Measurements from ENCODE around the gene GNAQ.

Gene GNAQ

DNA sequence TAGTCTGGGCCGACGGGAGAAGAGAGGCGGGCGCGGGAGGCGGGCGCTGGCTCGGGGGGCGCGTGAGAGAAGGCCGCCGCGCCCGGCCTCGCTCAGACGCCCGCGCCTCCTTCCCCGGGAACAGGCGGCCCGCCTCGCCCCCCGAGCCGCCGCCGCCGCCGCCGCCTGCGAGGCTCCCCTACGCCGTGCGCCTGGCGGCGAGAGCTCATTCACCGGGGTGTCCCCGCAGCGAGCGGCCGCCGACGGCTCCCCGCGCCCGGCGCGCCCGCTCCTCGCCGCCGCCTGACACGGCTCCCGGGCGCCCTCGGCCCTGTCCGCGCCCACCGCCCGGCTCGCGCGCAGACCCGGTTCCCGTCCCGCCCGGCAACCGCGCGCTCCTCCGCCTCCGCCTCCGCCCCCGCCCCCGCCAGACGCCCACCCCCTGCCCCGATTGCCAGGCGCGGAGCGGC lies at the start of gene GNAQ:
GNAQ (minus strand) TSS at position 368 of the 449 bp plus-strand sequence. CDS start 576 bp downstream, outside the sequence.
- peak; percentile 49 for DNase-seq

DNA sequence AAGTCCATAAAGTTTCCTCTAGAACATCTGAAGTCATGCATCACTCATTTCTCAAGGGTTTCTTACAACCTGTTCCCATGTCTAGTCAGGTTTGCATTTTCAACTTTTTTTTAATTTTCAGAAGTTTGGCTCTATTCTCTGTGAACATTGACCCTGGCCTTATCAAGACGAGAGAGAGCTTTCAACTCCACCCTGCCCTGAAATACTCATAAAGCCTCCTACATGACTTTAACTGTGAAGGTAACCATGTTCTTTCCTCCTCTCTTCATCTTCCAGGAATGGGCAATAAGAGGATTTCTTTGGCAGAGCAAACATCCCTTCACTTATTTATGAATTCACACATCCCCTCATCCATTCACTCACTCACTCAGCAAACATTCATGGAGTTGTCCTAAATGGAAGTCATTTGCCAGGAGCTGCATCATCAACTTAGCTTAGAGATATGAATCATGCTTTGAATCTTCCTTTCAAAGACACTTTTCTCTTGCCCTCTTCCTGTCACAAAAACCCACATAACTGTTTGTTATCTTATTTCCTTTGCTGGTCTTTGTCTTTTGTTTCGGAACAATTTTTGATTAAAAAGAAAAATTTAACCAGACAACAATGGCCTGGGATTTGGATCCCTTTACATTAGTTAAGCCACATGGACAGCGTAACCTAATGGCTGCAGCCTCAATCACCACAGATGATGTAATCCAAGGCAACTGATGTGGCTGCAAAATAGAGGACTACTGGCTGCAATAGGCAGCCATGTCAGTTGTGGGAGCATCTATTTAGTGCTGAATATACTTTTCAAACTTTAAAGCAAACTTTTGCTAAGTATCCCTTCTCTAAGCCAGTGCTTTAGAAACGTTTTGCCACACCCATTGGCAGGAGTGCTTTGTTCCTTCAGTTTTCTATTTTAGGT lies 43.0 kb upstream of the GNAQ start:
- DNase-seq, result no peak

DNA sequence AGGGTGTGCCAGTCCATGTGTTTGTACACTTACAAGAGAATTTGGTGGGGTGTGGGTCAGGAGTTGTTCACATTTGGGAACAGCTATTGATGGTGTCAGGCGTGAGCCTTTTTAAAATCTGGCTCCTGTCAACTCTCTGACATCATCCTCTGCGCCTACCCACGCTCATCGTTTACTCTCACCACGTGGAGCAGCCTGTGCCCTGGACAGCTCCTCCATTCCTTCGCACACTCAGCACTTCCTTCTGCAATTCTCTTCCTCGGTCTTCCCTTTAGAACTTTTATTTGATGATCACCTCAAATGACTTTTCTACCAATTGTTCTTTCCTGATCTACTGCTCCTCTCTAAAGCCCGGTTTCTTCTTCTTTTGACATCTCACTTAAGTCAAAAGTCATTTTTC lies 42.1 kb upstream of the GNAQ start:
- peak; percentile 25 for DNase-seq

DNA sequence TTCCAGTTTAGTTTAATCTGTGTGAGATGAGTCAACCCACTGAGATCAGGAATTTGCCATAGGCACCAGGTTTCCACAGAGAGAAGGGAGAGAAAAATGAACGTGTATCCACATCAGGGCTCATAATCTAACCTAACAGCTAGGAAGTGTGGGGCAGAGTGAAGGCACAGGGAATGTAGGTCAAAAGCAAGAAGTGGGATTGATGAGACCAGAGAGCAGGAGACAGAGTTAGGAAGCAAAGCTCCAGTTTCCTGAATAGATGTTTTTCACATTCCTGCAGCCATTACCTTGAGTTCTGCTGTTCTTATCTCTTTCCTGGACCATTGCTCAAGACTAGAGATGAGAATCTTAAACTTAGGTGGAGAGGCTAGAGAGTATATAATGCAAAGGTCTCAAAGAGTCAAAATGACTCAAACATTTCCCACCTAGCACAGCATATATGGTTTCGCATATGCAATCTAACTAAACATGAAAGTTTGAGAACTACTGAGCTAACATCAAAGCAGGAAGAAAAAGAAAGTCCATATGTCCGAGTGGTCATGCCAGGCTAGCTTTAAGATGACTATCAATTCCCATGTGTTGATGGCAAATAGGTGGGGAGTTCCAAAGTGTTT lies 41.1 kb upstream of the GNAQ start:
- DNase-seq, result no peak

DNA sequence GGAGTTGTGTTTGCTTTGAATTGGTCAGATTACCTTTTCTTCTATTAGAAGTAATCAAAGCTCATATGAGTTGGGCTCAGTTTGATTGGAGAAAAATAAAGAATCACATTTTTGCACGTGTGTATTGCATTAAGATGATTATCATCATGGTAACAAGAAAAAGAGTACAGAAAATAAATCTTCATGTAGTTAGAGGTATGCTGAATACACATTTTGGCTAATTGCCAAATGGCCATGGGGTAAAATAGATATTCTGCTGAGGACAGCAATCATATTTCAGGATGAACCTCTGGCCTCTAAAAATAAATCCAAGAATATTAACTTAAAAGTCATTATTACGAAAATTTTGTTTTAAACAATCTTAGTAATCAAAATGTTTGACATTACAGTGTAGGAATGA lies 38.9 kb upstream of the GNAQ start:
- DNase-seq, result no peak

DNA sequence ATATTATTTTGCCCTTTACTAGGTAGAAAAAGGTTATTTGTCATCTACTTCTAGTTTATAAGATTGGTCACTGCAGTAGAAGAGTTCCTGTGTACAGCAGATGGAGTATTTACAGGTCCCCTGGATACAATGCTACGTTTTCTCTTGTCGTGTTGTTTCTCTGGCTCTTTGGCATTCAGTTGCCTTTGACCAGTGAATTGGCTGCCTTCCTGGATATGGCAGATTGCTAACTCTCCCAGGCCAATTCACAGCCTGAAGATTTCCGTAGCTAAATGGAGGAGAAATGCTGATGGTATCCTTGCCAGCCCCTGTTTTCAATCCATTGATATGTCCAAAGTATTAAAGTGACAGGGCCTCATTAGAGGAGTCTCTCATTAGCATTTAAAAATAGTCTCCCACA lies 32.5 kb upstream of the GNAQ start:
- no peak for DNase-seq

DNA sequence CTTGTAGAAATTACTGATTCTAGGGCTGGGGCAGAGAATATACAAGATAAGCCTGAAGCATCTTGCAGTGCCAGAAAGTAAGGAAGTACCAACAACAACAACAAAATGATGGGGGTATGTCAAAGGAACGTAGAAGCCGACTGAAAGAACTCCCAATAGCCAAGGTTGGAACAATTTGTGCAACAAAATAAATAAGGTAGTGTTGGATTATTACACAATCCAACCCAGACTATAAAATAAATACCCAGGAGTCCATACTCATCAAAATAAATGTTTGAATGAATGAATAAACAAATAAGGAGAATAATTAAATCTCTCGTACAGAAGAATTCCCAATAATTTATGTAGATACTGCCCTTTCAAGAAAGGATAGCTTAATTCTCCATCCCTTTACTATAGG lies 31.1 kb upstream of the GNAQ start:
- no peak for DNase-seq

DNA sequence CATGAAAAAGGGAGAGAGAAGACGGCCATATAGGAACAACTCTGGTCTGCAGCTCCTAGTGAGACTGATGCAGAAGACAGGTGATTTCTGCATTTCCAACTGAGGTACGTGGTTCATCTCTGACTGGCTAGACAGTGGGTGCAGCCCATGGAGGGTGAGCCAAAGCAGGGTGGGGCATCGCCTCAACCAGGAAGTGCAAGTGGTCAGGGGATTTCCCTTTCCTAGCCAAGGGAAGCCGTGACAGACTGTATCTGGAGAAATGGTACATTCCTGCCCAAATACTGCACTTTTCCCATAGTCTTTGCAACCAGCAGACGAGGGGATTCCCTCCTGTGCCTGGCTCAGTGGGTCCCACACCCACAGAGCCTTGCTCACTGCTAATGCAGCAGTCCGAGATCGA lies 22.6 kb upstream of the GNAQ start:
- DNase-seq, result peak; percentile 60

DNA sequence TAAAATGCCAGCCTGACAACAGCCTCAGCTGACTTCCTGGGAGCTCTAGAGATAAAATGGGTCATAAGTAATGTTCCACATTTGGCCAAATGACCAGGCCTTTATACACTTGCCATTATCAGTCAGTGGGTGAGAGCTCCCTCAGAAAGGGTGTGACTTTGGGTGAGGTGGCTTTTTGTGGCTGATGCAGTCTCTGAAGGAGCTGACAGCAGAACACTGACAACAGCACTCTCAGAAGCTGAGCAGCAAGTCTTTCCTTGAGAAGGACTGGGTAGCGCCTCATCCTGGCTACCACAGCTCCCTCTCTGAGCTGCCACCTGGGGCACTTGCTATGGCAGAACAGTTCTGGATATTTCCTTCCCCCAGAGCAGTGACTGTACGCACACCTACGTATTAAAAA lies 22.0 kb upstream of the GNAQ start:
- peak; percentile 27 for DNase-seq

DNA sequence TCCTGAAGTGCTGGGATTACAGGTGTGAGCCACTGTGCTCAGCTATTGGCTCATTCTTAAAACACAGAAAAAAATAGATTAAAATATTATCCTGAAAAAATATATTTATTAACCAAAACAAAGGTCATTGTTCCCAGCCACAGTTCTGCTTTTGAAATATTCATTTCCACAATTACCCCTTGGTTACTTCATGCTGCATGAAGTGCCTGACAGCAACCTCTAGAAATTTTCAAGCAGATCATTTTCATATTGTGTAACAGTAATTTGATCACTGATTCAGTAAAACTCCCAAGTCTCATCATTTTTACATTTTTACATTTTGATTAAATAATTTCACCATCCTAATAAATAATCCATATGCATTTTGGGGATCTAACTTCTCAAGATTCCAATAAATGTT lies 18.8 kb upstream of the GNAQ start:
- DNase-seq, result peak; percentile 28

DNA sequence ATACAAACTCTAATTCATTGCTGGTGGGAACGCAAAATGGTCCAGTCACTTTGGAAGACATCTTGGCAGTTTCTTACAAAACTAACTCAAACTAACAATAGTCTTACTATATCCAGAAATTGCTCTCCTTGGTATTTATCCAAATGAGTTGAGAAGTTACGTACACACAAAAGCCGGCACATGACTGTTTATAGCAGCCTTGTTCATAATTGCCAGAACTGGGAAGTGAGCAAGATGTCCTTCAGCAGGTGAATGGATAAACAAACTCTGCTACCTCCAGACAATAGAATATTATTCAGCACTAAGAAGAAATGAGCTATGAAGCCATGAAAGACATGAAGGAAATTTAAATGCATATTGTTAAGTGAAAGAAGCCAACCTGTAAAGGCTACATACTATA lies 17.9 kb upstream of the GNAQ start:
- DNase-seq, result no peak

DNA sequence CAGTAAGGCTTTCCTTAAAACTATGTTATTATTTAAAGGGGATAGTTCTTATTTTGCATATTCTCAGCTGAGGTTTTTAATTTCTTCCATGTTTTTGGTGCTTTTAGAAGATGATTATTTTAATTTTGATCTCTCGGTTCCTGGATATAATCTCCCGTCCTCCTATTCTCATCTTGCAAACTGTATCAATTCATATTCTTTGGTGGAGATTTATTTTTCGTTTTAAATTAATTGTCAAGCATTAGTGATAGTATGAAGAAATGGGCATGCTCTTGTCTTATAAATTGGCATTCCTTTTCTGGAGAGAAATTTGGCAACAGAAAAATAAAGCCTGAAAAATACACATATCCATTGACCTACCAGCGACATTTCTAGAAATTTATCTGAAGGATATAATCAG lies 15.5 kb upstream of the GNAQ start:
- DNase-seq, result no peak

DNA sequence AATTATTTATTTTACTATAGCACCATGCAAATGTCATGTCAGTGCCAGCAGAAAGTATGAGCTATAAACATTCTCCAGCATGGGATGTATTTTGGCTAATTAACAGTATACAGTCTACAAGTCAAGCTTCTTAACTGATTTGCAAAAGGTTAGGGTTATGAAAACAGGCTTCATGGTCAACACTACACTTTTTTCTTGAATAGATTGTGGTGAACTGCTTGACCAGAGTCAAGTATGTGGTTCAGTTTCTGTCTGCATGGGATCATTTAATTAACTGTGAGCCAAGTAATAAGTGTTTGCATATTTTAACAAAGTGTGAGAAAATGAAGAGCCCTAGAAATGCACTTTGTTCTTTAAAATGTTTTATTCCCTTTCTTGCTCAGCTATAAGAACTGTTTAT lies 14.5 kb upstream of the GNAQ start:
- no peak for DNase-seq

DNA sequence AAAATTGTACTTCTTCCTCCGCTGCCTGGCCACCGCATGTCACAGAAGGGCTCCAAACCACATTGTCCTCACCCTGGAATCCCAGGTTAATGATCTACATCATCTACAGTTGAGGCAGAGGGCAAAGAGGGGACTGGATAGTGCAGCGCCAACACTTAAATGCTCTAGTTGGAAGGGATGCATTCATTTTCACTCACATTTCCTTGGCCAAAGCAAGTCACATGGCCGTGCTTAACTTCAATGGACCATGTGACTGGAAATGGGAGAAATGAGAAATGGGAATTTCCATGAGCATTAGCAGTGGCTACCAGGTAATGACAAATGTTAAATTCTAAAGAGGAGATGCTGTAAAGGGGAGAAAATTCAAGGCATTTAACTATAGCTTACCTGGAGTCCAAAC lies 13.3 kb upstream of the GNAQ start:
- no peak for DNase-seq

DNA sequence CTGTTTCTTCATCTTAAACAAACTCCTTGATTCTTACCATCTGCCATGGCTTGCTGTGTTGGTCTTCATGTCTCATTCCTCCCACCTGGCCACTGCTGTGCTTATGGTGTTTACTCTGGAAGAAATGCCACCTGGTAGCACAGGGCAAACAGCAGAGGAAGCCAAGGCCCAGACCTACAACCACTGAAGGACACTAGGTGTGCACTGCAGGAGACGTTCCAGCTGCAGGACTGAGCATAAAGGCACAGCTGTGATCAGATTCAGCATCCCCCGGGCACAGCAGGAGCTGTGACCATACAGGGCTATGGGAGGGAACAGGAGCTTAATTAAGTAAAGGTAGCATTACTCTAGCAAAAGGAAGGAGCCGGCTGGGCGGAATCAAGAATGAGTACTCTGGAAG lies 12.6 kb upstream of the GNAQ start:
- DNase-seq, result no peak

DNA sequence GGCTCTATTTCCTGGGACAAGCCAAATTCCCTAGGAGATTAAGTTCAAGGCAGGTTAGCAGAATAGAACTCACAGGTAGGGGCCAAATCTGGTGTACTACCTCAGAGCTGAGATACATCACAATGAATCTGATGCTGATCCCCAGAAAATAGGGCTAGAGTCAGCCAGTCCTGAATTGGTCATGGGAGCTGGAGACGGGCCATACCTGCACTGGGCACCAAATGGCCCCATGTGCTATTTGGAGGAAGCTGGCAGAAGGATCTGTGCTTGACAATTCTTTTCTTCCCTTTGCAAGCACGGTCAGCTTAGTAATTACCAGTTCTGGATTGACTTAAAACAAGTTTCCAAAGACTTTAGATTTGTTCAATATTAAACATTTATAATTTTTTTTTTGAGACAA lies 10.4 kb upstream of the GNAQ start:
- no peak for DNase-seq

DNA sequence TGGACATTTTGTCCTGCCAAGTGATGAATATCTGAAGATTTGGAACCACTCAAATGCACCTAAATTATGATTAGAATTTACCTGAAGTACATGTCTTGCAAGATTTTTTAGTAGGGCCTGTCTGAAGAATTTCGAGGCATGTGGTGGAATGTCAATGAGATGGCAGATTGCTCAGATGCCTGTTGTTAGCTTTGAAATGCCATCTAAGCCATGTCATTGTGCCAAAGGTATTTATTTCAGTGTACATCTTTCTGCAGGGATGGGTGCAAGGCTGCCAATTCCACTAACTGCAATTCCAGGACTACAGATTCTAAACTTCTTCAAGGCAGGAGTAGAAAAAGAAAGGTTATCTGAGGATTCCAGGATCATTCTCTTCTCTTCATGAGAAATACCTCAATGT lies 9.1 kb upstream of the GNAQ start:
- no peak for DNase-seq

DNA sequence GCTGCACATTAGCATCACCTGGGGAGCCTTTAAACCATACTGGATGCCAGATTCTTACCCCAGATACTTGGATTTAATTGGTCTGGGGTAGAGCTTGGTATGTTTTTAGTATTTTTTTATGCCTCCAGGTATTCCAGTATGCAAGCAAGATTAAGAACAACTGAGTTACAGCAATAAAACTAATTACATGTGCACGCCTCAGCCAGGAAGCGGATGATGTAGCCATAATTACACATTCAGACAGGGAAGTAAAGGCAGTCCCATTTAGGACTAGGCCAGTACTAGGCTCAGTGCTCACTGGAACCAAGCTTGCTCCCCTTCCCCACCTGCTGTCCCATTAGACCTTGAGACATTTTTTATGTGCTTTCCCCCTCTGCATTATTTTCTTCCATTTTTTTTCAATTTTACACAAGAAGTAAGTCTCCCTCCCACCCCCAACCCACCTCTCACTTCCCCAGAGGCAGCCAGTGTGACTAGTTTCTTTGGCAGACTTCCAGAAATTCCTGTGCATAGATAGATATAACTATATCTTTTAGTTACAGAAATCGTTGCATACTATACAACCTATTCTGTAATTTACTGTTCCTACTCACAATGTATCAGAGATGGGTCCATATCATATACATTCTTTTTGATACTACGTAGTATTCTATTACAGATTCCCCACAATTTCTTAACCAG lies 7.1 kb upstream of the GNAQ start:
- DNase-seq, result peak; percentile 68

DNA sequence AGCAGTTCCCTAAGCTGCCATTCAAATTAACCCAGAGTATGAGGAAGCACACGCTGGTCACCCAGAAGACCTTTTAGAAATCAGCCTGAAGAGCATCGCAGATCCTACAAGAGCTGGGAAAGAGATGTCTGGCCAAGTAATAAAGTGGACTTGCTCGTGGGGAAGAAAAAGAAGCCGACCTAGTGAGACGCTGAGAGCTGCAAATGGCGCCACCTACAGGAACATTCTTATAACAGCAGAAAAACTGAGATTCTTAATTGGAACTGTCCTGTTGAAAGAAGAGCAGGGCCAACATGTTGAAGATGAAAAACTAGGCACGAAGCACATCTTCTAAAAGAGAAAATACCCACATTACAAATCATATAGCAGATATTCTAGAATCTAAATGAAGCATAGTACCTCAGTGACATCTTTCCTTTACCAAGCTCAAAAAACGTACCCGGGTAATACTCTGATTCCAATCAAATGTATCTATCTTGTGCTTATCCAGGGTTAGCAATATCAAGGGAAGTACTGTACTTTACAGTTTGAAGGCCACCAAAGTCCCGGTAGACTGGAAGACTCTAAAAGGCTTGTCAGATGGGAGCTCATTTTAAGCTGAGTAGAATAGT lies 3.9 kb upstream of the GNAQ start:
- peak; percentile 82 for DNase-seq

DNA sequence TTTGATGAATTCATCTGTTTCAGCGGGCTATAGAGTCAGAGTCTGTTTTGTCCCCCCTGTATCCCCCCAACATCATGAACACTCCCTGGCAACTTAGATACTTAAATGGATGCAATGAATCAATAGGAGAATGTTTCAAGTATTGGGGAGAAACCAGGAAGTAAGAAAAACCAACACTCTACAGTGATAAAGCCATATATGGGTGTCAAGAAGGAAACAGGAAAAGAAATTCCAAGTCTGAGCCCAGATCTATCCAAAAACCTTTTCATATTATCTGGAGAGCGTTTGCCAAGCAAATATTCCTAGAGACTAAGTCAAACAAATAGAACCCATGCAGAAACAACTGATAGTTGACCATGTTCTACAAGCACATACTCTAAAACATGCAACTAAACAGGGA lies 2.3 kb upstream of the GNAQ start:
- no peak for DNase-seq

DNA sequence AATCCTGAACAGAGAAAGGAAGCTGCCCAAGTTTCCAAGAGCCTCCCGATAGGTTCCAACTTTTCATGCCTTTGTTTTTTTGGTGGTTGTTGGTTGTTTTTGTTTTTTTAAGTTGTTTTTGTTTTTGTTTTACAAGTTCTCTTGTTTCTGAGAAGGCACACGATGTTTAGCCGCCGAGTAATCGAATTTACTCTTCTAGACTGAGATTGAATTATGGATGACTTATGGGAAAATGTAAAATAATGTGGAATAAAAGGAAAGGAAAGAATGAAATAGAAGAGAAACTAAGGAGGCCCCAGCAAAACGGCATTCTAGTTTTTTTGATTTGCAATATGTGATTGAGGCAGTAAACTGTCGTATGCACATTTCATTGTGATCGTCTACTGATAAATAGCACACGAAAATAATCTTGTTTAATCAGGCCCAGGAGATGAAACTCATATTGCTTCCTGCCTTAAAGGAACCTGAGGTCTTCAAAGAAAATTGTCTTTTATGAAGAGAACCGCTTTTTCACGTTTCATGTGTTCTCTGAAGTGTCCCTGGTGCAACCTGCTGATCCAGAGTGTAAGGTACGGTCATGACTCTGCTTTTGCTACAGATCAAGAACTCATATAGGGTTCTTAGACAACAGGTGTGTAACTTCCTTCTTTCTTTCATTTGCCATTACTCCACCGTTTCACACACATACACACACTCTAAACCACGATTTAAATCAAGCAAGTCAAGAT lies 1.3 kb upstream of the GNAQ start:
- no peak for DNase-seq

DNA sequence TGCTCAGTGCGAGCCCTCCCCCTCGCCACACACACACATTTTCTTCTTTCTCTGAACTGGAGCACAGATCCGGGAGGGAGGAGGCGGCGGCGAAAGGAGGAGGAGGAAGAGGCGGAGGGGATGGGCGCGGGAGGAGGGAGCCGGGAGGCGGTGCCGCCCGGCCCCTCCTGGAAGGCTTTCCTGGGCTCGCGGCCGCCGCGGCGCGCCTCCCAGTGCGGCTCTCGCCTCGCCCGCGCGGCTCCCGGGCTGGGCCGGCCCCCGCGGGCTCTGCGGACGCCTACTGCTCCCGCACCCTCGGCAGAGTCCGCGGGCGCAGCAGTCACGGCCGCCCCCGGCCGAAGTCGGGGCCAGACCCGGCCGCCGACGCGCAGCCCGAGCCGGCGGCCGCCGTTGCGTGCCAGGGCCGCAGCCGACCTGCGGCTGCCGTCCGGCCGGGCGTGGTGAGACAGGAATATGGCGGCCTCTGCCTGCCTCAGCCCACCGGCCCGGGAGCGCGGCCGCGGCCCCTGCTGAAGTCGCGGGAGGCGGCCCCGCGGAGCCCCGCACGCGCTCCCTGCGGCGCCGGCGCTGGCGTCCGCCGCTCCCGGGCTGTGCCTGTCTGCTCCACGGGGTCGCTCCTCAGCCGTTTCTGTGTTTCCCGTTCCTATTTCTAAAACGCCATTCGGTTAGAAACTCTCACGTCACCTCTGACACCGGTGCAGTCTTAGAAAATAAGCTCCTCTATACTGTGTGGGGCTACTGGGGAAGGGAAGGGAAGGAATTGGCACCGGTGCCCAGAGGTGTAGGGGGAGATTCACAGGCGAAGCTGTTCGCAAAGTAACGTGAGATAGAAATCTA lies 500 bp upstream of the GNAQ start:
- peak; percentile 90 for DNase-seq

All from suppressor macrophage treated with lipopolysaccharide for 4 hours (primary cell).